Uterus (tissue), 4 donors: ENCODE results near the gene LCA5. TPM values are rescaled to one million over a fixed set of nuclear protein-coding genes. Genes with fewer than 3 reads are reported as not detected.
"Not testable (repeated sequence)": the region's sequence is repeated elsewhere in the genome, so short reads cannot be mapped to it uniquely, and the experiment has no call there.

ENCODE experiments used
- DNase-seq, 2 donors: peaks; one replicate each; pipeline ENCODE4 v3.0.0-alpha.2; 2019 to 2020
- H3K27ac ChIP-seq, 2 donors: fragments of 200-600 bp; sonication (generic); 1 replicate in 1 of 2; 2 replicates in 1 of 2; pipeline ENCODE4 v1.5.1; 2016 to 2018
- H3K27me3 ChIP-seq, 2 donors: fragments of 200-600 bp; sonication (generic); one replicate each; pipeline ENCODE4 v1.5.1; 2018 to 2019; ENCODE audit warnings: control low read depth in 1 of 2
- H3K36me3 ChIP-seq, 2 donors: fragments of 200-600 bp; sonication (generic); one replicate each; pipeline ENCODE4 v1.5.1; 2019; ENCODE audit warnings: control low read depth in 1 of 2
- H3K4me1 ChIP-seq, 2 donors: fragments of 200-600 bp; sonication (generic); one replicate each; pipeline ENCODE4 v1.5.1; 2018 to 2019; ENCODE audit warnings: control low read depth in 1 of 2
- H3K4me3 ChIP-seq, 2 donors: fragments of 200-600 bp; sonication (generic); 1 replicate in 1 of 2; 2 replicates in 1 of 2; pipeline ENCODE4 v1.5.1; 2018 to 2019; ENCODE audit warnings: mild to moderate bottlenecking in 1 of 2
- H3K9me3 ChIP-seq, 2 donors: fragments of 200-600 bp; sonication (generic); one replicate each; pipeline ENCODE4 v1.5.1; 2019; ENCODE audit warnings: control low read depth in 1 of 2
- CTCF ChIP-seq, 4 experiments: fragments of 200-600 bp in 2 of 4; fragments of 450-650 bp in 2 of 4; sonication (generic) in 2 of 4; IDR thresholded peaks; one replicate each; pipeline ENCODE4 v1.5.1; 2016 to 2019; ENCODE audit warnings: antibody characterized with exemption in 4 of 4, mild to moderate bottlenecking in 2 of 4, moderate library complexity in 1 of 4
- POLR2A ChIP-seq, 2 donors: fragments of 450-650 bp; IDR thresholded peaks; one replicate each; pipeline ENCODE4 v1.6.1; 2016; ENCODE audit warnings: antibody characterized with exemption in 2 of 2, mild to moderate bottlenecking in 1 of 2, moderate library complexity in 1 of 2
- intact Hi-C: fragments of 100-400 bp; cut with DNase I; formaldehyde crosslinking; loops from one replicate; pipeline ENCODE4 v1.15.1; 2023; ENCODE audit warnings: low total_unique reads
- total RNA-seq, 4 donors: library from RNA; depleted of rRNA in 3 of 4; stranded (reverse); fragments of >200 nt in 3 of 4; gene quantifications; one replicate each; pipeline versions ENCODE4 v1.1.0 to v1.2.4, GENCODE V29; 2014 to 2023
- donor health status: DM: yes; HTN: yes; CAD: no.

LCA5 gene
- total RNA-seq, 4 donors from 2014 or later = 3.6 to 18.0 (median 9.3) TPM

- no peaks in the 10 kb centered on the region for H3K36me3 ChIP-seq
- no peak for DNase-seq
- no peaks in the 10 kb centered on the region for H3K9me3 ChIP-seq
- TF ChIP-seq POLR2A (IDR thresholded peaks at IDR 0.05) (no peak), CTCF (IDR thresholded peaks at IDR 0.05) (no peak)
- peaks cover 0 to 7% of the 10 kb centered on the region in 2 donors for H3K4me1 ChIP-seq
- peak overlapping the region; percentile 51 to 82 for H3K4me3 ChIP-seq
- intact Hi-C loops = no loop called here
- H3K27me3 ChIP-seq = no peaks in the 10 kb centered on the region
- peak overlapping the region; percentile 92 to 95 for H3K27ac ChIP-seq
These were observed 1.1 kb upstream of the LCA5 start for GRCh38 chr6:79538106-79538971.

GRCh38 chr6:79536585-79536953 is 661 bp downstream of the LCA5 start:
- Histone ChIP-seq H3K36me3 (no peaks in the 10 kb centered on the region), H3K4me1 (peaks cover 0 to 7% of the 10 kb centered on the region in 2 donors), H3K27ac (peak overlapping the region; percentile 92 to 95), H3K4me3 (peak overlapping the region; percentile 51 to 82), H3K9me3 (no peaks in the 10 kb centered on the region), H3K27me3 (no peaks in the 10 kb centered on the region)
- DNase-seq = peak; percentile 50
- intact Hi-C loops = no loop called here
- TF ChIP-seq POLR2A (IDR thresholded peaks at IDR 0.05) = no peak
- TF ChIP-seq CTCF (IDR thresholded peaks at IDR 0.05) = no peak

GRCh38 chr6:79529567-79529966 is 7.7 kb downstream of the LCA5 start:
- intact Hi-C loops, H3K27me3 ChIP-seq, H3K27ac ChIP-seq, DNase-seq, H3K9me3 ChIP-seq, H3K36me3 ChIP-seq, H3K4me3 ChIP-seq, H3K4me1 ChIP-seq: not testable (repeated sequence)

GRCh38 chr6:79526897-79527296 is 10.3 kb downstream of the LCA5 start:
- no peak for TF ChIP-seq POLR2A (IDR thresholded peaks at IDR 0.05)
- TF ChIP-seq CTCF (IDR thresholded peaks at IDR 0.05) = no peak
- H3K36me3 ChIP-seq = no peaks in the 10 kb centered on the region
- no peaks in the 10 kb centered on the region for H3K9me3 ChIP-seq
- H3K4me3 ChIP-seq = no peak overlapping the region
- no peak for DNase-seq
- no peak overlapping the region for H3K27ac ChIP-seq
- intact Hi-C loops = no loop called here
- H3K4me1 ChIP-seq = no peaks in the 10 kb centered on the region
- H3K27me3 ChIP-seq = no peaks in the 10 kb centered on the region

- TF ChIP-seq CTCF (IDR thresholded peaks at IDR 0.05) (no peak), POLR2A (IDR thresholded peaks at IDR 0.05) (no peak)
- no peak overlapping the region for H3K4me3 ChIP-seq
- H3K27ac ChIP-seq = peak overlapping the region; percentile 60 to 72
These were observed 11.7 kb downstream of the LCA5 start for GRCh38 chr6:79525272-79526100.

More at GRCh38 chr6:79525272-79526100, 11.7 kb downstream of the LCA5 start:
- intact Hi-C loops = no loop called here
- no peaks in the 10 kb centered on the region for H3K36me3 ChIP-seq
- no peaks in the 10 kb centered on the region for H3K4me1 ChIP-seq
- peak; percentile 40 to 42 for DNase-seq
- H3K27me3 ChIP-seq = no peaks in the 10 kb centered on the region
- H3K9me3 ChIP-seq = no peaks in the 10 kb centered on the region
